CD14-positive monocyte (primary cell): Measurements from ENCODE around the gene KAZN. TPM values are rescaled to one million over a fixed set of nuclear protein-coding genes. Genes with fewer than 3 reads are reported as not detected.

Experiments
- DNase-seq, 3 donors: peaks; one replicate each; pipeline ENCODE4 v3.0.0-alpha.2; 2011 to 2022
- H2AFZ ChIP-seq: 2 replicates; pipeline ENCODE4 v1.6.0; 2012; ENCODE audit warnings: mild to moderate bottlenecking, low read depth, low read length, inconsistent platforms; ENCODE audit not compliant: insufficient read depth, poor library complexity, severe bottlenecking
- H3K27ac ChIP-seq, 2 donors: 1 replicate in 1 of 2; 2 replicates in 1 of 2; pipeline ENCODE4 v1.5.1; 2012 to 2013; ENCODE audit warnings: low read length in 2 of 2, control low read depth in 1 of 2, inconsistent platforms in 1 of 2, low read depth in 1 of 2, mild to moderate bottlenecking in 1 of 2
- H3K27me3 ChIP-seq, 2 donors: one replicate each; pipeline versions ENCODE4 v1.6.0 to v1.6.1; 2011 to 2013; ENCODE audit warnings: low read length in 2 of 2; ENCODE audit not compliant: control insufficient read depth in 2 of 2, insufficient read depth in 2 of 2
- H3K36me3 ChIP-seq, 2 donors: replicated peaks in 1 of 2; 1 replicate in 1 of 2; 2 replicates in 1 of 2; pipeline versions ENCODE4 v1.5.1 to v1.6.1; 2012 to 2013; ENCODE audit warnings: low read length in 2 of 2, control low read depth in 1 of 2, inconsistent platforms in 1 of 2, mild to moderate bottlenecking in 1 of 2; ENCODE audit not compliant: insufficient read depth in 2 of 2, control insufficient read depth in 1 of 2
- H3K4me1 ChIP-seq, 2 donors: 1 replicate in 1 of 2; 2 replicates in 1 of 2; pipeline versions ENCODE4 v1.5.1 to v1.6.1; 2012 to 2013; ENCODE audit warnings: low read length in 2 of 2, control low read depth in 1 of 2, inconsistent platforms in 1 of 2, mild to moderate bottlenecking in 1 of 2, moderate library complexity in 1 of 2; ENCODE audit not compliant: insufficient read depth in 2 of 2, control insufficient read depth in 1 of 2
- H3K4me2 ChIP-seq: replicated peaks from 2 replicates; pipeline ENCODE3; 2012; ENCODE audit warnings: low read length, moderate library complexity, mild to moderate bottlenecking; ENCODE audit not compliant: poor library complexity, severe bottlenecking; ENCODE audit errors: extremely low read depth
- H3K4me3 ChIP-seq, 3 experiments: fragments of 200-600 bp in 1 of 3; sonication (generic) in 1 of 3; replicated peaks in 1 of 3; 1 replicate in 2 of 3; 2 replicates in 1 of 3; pipeline ENCODE4 v1.5.1; 2011 to 2013; ENCODE audit warnings: low read length in 3 of 3, mild to moderate bottlenecking in 3 of 3, control low read depth in 2 of 3, low read depth in 2 of 3, inconsistent platforms in 1 of 3, moderate library complexity in 1 of 3
- H3K79me2 ChIP-seq: 2 replicates; pipeline ENCODE4 v1.6.0; 2012; ENCODE audit warnings: mild to moderate bottlenecking, control low read depth, inconsistent platforms, low read length, moderate library complexity; ENCODE audit not compliant: insufficient read depth
- H3K9ac ChIP-seq: 2 replicates; pipeline ENCODE4 v1.6.0; 2017; ENCODE audit warnings: low read length, mild to moderate bottlenecking; ENCODE audit not compliant: insufficient read depth, poor library complexity, severe bottlenecking
- H3K9me3 ChIP-seq, 2 donors: replicated peaks in 1 of 2; 1 replicate in 1 of 2; 2 replicates in 1 of 2; pipeline versions ENCODE4 v1.5.1 to v1.6.1; 2012 to 2013; ENCODE audit warnings: low read length in 2 of 2, control low read depth in 1 of 2; ENCODE audit not compliant: control insufficient read depth in 1 of 2, insufficient read depth in 1 of 2
- H4K20me1 ChIP-seq: 2 replicates; pipeline ENCODE4 v1.6.0; 2012; ENCODE audit warnings: mild to moderate bottlenecking, low read length, control low read depth, moderate library complexity; ENCODE audit not compliant: insufficient read depth
- H3K27ac Mint-ChIP-seq, 7 donors: one replicate each; pipeline ENCODE4 v1.8.0; 2020; ENCODE audit warnings: mild to moderate bottlenecking in 7 of 7, mixed read lengths in 7 of 7, moderate library complexity in 6 of 7, inconsistent platforms in 2 of 7
- H3K27me3 Mint-ChIP-seq, 3 donors: one replicate each; pipeline ENCODE4 v1.8.0; 2021 to 2022; ENCODE audit warnings: low read depth in 3 of 3, mild to moderate bottlenecking in 3 of 3, mixed read lengths in 3 of 3, moderate library complexity in 3 of 3, inconsistent platforms in 1 of 3
- H3K36me3 Mint-ChIP-seq, 2 donors: one replicate each; pipeline ENCODE4 v1.8.0; 2020; ENCODE audit warnings: mixed read lengths in 2 of 2, inconsistent platforms in 1 of 2, mild to moderate bottlenecking in 1 of 2
- H3K4me1 Mint-ChIP-seq: one replicate; pipeline ENCODE4 v1.8.0; 2020; ENCODE audit warnings: mild to moderate bottlenecking, mixed read lengths
- H3K4me3 Mint-ChIP-seq, 2 donors: one replicate each; pipeline ENCODE4 v1.8.0; 2020; ENCODE audit warnings: mild to moderate bottlenecking in 2 of 2, mixed read lengths in 2 of 2, moderate library complexity in 1 of 2
- H3K9me3 Mint-ChIP-seq, 7 donors: one replicate each; pipeline ENCODE4 v1.8.0; 2020 to 2022; ENCODE audit warnings: mixed read lengths in 7 of 7, mild to moderate bottlenecking in 6 of 7, moderate library complexity in 6 of 7, inconsistent platforms in 2 of 7
- WGBS: methylation state at CpG from one replicate; pipeline ENCODE4 v1.1.5; 2013; ENCODE audit warnings: missing lambda C conversion rate; ENCODE audit not compliant: insufficient coverage; 5-methylcytosine and 5-hydroxymethylcytosine counted together
- intact Hi-C, 2 donors: fragments of 100-400 bp; cut with micrococcal nuclease; formaldehyde crosslinking; loops; one replicate each; pipeline versions ENCODE4 v1.15.0 to v1.15.1; 2023
- polyA plus RNA-seq, 3 donors: library from polyadenylated mRNA; depleted of rRNA in 1 of 3; unstranded in 2 of 3; stranded (reverse) in 1 of 3; fragments of 300-500 nt in 2 of 3; fragments of >200 nt in 1 of 3; fragmentation: Illumina TruSeq in 2 of 3; gene quantifications; 1 replicate in 2 of 3; 2 replicates in 1 of 3; pipeline ENCODE4 v1.2.3, GENCODE V29; 2012 to 2021
- TF ChIP-seq, protein P1 (sequence below): fragments of 200-600 bp; IDR thresholded peaks from one replicate; pipeline ENCODE4 v1.8.0; 2022; ENCODE audit warnings: antibody characterized with exemption, mild to moderate bottlenecking

Gene KAZN
- polyA plus RNA-seq, 3 donors: not detected

DNA sequence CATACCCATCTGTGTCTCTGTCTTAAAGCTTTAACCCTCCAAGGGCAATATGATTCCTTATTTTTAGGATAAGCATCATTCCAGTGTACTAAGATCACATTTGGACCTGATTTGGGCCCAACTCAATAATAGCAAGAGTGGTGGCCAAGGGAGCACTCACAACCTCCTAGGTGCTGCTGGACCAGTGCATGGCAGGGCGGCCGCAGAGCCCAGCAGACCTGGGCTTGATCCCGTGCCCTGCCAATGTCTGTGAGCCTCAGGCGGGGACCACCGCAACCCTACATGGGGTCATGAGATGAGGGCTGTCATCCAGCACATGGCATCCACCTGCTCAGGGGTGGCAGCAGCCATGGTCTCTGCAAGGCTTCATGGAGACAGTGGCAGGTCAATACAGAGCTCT lies 353.3 kb downstream of the KAZN start:
- H3K4me1 Mint-ChIP-seq: no peaks in the 10 kb centered on the region
- TF ChIP-seq, protein P1, sequence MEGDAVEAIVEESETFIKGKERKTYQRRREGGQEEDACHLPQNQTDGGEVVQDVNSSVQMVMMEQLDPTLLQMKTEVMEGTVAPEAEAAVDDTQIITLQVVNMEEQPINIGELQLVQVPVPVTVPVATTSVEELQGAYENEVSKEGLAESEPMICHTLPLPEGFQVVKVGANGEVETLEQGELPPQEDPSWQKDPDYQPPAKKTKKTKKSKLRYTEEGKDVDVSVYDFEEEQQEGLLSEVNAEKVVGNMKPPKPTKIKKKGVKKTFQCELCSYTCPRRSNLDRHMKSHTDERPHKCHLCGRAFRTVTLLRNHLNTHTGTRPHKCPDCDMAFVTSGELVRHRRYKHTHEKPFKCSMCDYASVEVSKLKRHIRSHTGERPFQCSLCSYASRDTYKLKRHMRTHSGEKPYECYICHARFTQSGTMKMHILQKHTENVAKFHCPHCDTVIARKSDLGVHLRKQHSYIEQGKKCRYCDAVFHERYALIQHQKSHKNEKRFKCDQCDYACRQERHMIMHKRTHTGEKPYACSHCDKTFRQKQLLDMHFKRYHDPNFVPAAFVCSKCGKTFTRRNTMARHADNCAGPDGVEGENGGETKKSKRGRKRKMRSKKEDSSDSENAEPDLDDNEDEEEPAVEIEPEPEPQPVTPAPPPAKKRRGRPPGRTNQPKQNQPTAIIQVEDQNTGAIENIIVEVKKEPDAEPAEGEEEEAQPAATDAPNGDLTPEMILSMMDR: no peak
- Histone ChIP-seq H3K79me2 (no peaks in the 10 kb centered on the region), H3K4me1 (no peaks in the 10 kb centered on the region), H3K4me3 (no peak overlapping the region), H3K36me3 (no peaks in the 10 kb centered on the region), H3K27ac (no peak overlapping the region), H3K9ac (no peak overlapping the region), H3K27me3 (no peaks in the 10 kb centered on the region), H4K20me1 (no peaks in the 10 kb centered on the region), H3K9me3 (peaks cover 0 to 7% of the 10 kb centered on the region in 2 donors), H2AFZ (no peak overlapping the region), H3K4me2 (no peak overlapping the region)
- H3K9me3 Mint-ChIP-seq: peaks cover 0 to 10% (median 3%) of the 10 kb centered on the region in 7 donors
- peaks cover 0 to 5% (median 2%) of the 10 kb centered on the region in 3 donors for H3K27me3 Mint-ChIP-seq
- no peak overlapping the region for H3K27ac Mint-ChIP-seq
- DNase-seq: no peak
- H3K4me3 Mint-ChIP-seq: no peak overlapping the region
- intact Hi-C loops: no loop called here
- no peaks in the 10 kb centered on the region for H3K36me3 Mint-ChIP-seq
- WGBS: 100% methylated on average over 4 of the region's 5 CpGs

DNA sequence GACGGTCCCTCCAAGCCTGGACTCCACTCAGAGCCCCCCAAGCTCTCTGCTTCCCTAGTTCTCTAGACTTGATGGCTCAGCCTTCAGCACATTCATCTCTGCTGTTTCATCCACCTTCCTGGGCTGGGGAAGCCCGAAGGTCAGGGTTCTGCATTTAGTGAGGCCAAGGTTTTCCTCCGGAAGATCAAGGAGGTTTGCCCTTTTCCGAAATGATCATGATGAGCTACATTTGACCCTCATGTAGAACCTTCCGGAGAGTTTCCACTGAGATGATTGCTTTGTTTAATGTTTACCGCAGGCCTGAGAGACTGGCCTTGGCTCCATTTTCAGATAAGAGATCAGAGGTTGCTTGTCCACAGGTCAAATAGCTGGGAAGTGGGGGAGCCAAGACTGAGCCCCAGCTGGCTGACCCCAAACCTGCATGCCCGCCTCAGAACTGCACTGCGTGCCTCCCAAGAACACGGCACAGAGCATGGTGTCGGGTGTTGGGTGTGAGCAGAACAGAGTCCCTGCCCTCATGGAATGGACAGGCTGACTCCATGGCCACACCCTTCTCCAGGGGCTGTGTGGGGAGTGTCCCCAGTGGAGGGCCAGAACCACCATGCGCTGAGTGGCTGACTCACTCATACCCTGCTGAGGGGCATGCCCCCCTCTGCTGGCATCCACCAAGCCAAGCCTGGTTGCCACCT lies 354.3 kb downstream of the KAZN start:
- WGBS: 95% methylated on average over 9 of the region's 11 CpGs
- no peak overlapping the region for H3K9ac ChIP-seq

More for the DNA sequence above, 354.3 kb downstream of the KAZN start:
- Mint-ChIP-seq H3K27ac (no peak overlapping the region), H3K9me3 (peaks cover 0 to 10% (median 3%) of the 10 kb centered on the region in 7 donors), H3K27me3 (peaks cover 0 to 2% (median 0%) of the 10 kb centered on the region in 3 donors), H3K36me3 (no peaks in the 10 kb centered on the region), H3K4me1 (no peaks in the 10 kb centered on the region), H3K4me3 (no peak overlapping the region)
- no peak for DNase-seq
- H2AFZ ChIP-seq: no peak overlapping the region
- H3K79me2 ChIP-seq: no peaks in the 10 kb centered on the region
- intact Hi-C loops: no loop called here
- H3K9me3 ChIP-seq: peaks cover 0 to 7% of the 10 kb centered on the region in 2 donors
- H3K4me3 ChIP-seq: no peak overlapping the region
- TF ChIP-seq, protein P1: no peak
- no peaks in the 10 kb centered on the region for H3K4me1 ChIP-seq
- no peaks in the 10 kb centered on the region for H3K27me3 ChIP-seq
- H4K20me1 ChIP-seq: no peaks in the 10 kb centered on the region
- no peaks in the 10 kb centered on the region for H3K36me3 ChIP-seq
- no peak overlapping the region for H3K27ac ChIP-seq
- no peak overlapping the region for H3K4me2 ChIP-seq
